Posterior cingulate gyrus (tissue), 11 donors: Measurements from ENCODE around the gene CACNG6.

Source experiments
- DNase-seq, 10 donors: peaks; one replicate each; pipeline versions ENCODE4 v3.0.0 to v3.0.0-alpha.2; 2020 to 2021; ENCODE audit warnings: mixed read lengths in 3 of 10
- intact Hi-C: fragments of 100-400 bp; cut with DNase I; formaldehyde crosslinking; loops from one replicate; pipeline ENCODE4 v1.15.1; 2023

Gene CACNG6

DNA sequence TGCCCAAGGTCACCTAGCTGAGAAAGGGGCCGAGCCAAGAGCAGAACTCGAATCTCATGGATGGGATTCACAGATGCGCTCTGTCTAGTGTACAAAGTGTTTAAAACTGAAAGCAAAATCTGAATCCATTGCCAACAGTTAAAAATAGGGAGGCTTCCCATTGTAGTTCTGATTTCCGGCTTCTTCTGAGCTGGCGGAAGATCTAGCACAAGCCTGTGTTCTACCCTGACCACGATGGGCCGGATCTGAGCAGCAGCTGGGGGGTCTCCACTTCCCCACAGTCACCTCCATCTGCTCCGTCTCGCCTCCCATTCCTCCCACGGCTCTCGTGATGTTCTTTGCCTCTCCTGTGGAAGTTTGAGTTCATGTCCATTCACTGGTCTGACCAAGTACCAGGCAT is 26.3 kb upstream of the CACNG6 start:
- intact Hi-C loops: no loop called here
- peak in 2 of 10 donors; percentile 18 to 42 for DNase-seq

DNA sequence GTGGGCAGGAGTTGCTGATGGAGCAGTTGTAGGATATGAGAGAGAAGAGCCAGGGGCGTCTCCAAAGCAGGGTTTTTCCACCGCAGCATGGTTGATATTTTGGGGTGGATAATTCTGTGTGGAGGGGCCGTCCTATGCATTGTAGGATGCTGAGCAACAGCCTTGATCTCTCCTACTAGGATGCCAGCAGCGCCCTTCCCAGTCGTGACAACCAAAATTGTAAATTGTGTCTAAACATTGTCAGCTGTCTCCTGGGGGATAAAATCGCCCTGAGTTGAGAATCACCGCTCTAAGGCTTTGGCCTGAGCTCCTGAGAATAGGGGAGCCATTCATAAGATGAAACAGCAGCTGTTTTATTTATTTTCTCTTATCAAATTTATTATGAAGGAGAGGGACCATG is 24.5 kb upstream of the CACNG6 start:
- peak in 1 of 10 donors; percentile 67 for DNase-seq
- intact Hi-C loops: no loop called here

DNA sequence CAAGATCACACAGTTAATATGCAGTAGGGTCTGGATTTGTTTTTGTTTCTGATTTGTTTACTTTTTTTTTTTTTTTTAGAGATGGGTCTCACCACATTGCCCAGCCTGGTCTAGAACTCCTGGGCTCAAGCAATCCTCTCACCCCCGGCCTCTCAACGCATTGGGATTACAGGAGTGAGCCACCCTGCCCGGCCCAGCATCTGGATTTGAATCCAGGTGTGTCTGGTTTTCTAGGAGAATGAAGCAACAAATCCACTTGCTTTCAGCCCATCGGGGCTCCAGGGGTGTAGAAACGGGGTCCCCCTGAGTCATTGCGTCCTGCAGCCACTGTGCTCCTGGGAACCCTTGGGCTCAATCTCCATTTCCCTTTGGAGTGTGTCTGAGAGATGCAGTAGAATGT is 22.1 kb upstream of the CACNG6 start:
- intact Hi-C loops: no loop called here
- peak in 2 of 10 donors; percentile 52 for DNase-seq

DNA sequence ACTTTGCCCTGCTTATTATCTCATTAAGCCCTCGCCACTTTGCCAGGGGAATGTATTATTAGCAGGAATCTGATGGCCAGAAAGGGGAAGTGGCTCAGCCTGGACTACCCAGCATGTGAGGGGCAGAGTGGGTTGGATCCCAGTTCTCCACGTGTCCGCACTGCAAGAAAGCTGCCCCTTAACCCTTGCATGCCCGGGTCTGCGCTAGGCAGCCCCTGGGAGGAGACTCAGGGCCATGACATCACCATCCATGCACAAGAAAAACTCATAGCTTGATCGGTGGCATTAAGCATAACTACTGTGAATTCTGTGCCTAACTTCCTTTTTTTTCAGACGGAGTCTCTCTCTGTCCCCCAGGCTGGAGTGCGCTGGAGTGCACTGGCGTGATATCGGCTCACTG is 19.8 kb upstream of the CACNG6 start:
- intact Hi-C loops: no loop called here
- DNase-seq: no peak

DNA sequence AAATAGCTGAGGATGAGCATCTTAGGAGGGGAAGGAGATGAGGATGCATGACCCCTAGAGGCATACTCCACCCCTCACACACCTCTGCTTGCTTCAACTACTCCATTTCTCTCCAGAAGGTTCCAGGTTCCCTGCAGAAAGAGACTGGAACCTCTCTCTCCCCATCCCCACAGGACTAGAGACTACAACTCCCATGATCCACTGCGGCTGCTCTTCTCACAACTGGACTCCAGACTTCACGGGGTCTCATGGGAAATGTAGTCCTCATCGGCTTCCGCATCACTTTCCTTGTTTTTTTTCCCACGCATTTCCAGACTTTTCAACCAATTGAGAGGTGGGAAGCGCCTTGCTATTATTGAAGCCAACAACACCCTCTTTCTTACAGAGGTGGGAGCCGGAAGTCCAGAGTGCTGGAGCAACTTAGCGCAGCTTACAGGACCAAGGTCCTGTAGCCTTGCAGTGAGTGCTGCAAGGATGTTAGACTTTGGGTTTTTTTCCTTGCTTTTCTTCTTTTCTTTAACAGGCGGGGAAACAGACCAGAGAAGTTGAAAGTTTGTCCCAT is 13.9 kb upstream of the CACNG6 start:
- peak; percentile 55 to 96 (median 82) for DNase-seq
- intact Hi-C loops: loop anchor here (1.0 kb wide), 1 partner anchor 69 kb away; no protein-coding TSS in a partner anchor

DNA sequence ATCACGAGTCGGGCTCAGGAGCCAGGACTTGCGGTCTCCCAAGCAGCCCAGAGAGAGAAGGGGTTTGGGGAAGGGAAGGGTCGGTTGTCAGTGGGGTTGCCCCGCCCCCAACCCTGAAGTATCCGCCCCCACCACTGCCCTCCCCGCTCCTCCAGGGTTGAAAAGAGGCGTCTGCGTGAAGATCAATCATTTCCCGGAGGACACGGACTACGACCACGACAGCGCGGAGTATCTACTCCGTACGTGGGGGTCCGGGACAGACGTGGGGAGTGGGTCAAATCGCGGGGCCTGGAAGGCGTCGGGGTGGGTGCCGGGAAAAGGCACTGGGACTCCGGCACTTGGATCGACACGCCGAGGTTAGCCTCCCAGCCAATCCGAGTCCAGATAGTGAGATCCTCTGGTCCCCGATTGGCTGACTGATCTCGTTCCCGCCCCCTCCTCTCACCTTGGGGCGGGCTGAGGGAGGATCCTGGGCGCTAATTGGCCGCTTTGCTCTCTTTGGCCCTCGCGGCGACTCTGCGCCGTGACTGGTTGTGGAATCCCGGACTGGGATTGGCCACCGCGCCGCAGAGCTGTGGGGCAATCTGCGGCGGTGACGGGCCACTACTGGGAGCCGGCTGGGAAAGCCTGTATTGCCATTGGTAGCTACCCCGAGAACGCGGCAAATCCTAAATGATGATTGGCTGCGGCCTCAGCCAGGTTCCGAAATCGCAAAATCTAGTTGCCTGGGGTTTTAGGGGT is 13.3 kb upstream of the CACNG6 start:
- peak; percentile 66 to 99 (median 94) for DNase-seq
- intact Hi-C loops: loop anchor here (1.0 kb wide), 1 partner anchor 70 kb away; no protein-coding TSS in a partner anchor

DNA sequence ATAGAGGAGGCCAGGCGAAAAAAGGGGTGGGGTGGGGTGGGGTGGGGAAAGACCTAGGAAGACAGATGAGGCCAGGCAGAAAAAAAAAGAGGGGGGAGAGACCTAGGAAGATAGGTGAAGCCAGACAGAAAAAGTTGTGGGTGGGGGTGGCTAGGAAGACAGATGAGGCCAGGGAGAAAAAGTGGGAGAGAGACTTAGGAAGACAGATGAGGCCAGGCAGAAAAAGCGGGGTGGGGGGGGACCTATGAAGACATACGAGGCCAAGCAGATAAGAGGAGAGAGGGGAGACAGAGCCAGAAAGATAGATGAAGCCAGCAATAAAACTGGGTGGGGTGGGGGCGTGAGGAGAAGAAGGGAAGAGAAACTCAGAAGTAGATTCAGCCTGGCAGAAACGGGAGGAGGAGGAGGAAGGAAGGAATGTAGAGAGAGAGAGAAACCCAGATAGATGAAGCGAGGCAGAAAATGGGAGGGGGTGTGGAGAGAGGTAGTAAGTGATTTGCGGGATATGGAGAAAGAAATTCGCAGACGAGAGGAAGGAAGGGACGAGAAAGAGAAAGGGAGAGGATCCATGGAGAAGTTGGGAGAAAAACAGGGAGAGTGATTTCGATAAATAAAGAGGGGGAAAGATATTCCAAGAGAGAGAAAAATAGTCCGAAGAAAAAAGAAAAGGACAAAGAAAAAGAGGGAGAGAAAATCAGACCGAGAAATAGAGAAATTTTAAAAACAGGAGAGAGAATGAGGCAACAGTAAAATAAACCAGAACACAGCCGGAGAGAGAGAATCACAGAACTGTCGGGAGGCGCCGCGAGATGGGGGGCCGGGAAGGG is 12.2 kb upstream of the CACNG6 start:
- peak in 2 of 10 donors; percentile 25 to 30 for DNase-seq
- intact Hi-C loops: no loop called here

DNA sequence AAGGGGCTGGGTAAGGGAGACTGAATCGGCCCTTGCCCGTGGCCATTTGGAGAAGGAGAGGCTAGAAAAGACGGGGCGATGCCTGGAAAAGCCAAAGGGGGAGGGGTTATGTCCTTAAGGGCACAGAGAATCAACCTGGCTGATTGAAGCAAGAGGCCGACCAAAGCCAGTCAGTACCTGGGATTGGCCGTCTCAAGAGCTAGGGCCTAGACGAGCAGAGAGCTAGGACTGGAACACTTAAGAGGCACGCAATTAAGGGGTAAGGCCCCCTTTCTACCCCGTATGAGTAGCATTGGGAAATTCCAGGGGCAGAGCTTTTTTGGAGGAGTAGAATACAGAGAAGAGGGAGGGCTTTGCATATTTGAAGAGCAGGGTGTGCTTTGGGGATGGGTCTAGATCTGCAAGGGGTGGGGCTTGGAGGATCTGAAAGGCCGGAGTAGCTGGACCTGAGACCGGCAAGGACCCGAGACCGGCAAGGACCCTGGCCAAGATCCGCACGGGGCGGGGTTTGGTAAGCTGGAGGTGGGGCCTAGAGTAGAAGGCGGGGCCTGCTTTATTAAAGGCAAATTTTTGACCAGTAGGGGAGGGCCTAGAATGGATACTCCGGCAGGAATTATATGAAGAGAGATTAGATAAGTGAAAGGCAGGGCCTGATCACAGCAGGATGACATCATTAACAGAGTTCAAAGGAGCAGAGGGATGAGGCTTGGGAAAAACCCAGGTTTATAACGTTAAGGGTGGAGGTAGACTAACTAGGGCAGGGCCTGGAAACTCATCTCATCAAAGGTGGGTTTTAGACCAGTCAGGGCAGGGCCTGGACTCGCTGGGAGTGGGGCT is 10.7 kb upstream of the CACNG6 start:
- DNase-seq: peak in 4 of 10 donors; percentile 47 to 91 (median 72)
- intact Hi-C loops: loop anchor here (10.0 kb wide), 1 partner anchor 124 kb away; the partner anchor contains the start of genes NDUFA3 and OSCAR

DNA sequence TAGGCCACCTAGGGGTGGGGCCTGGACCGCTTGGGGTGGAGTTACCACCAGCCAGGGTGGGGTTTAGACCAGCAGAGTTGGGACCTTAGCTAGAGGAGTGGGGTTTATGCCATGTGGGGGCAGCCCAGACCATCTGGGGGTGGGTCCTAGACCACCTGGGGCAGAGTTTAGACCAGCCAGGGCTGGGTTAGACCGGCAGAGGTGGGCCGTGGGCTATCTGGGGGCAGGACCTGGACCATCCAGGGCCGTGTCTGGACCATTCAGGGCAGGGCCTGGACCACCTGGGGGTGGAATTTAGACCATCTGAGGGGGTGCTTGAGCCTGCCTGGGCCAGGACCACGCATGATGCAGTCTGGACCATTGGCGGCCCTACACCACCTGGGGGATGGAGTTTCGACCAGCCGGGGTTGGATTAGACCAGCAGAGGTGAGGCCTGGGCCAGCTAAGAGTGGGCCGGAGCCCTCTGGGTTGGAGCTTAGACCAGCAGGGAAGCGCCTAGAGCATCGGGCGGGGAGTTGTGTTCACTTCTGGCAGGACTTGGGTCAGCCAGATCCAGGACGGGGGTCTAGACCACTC is 10.0 kb upstream of the CACNG6 start:
- intact Hi-C loops: loop anchor here (10.0 kb wide), 1 partner anchor 123 kb away; the partner anchor contains the start of genes NDUFA3 and OSCAR

DNA sequence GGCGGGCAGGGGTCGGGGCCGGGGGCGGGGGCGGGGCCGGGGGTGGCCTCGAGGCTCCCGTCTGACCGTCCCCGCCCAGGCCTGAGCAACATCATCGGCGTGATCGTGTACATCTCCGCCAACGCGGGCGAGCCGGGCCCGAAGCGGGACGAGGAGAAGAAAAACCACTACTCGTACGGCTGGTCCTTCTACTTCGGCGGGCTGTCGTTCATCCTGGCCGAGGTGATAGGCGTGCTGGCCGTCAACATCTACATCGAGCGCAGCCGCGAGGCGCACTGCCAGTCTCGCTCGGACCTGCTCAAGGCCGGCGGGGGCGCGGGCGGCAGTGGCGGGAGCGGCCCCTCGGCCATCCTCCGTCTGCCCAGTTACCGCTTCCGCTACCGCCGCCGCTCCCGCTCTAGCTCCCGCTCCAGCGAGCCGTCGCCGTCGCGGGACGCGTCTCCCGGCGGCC is 9.4 kb upstream of the CACNG6 start:
- DNase-seq: peak in 2 of 10 donors; percentile 70 to 87
- intact Hi-C loops: loop anchor here (10.0 kb wide), 1 partner anchor 123 kb away; the partner anchor contains the start of genes NDUFA3 and OSCAR

More for the DNA sequence above, 10.0 kb upstream of the CACNG6 start:
- no peak for DNase-seq

DNA sequence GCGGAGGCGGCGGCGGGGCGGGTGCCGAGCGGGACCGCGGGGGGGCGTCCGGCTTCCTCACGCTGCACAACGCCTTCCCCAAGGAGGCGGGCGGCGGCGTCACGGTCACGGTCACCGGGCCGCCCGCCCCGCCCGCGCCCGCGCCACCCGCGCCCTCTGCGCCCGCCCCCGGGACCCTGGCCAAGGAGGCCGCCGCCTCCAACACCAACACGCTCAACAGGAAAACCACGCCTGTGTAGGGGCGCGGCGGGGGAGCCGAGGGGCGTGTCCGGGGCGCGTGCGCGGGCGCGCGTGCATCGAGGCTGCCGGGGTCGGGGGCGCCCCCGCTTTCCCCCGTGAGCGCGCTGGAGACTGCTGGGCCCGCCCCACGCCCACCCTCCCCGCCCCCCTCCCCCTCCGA is 8.8 kb upstream of the CACNG6 start:
- peak in 1 of 10 donors; percentile 64 for DNase-seq
- intact Hi-C loops: loop anchor here (10.0 kb wide), 1 partner anchor 122 kb away; the partner anchor contains the start of genes NDUFA3 and OSCAR

DNA sequence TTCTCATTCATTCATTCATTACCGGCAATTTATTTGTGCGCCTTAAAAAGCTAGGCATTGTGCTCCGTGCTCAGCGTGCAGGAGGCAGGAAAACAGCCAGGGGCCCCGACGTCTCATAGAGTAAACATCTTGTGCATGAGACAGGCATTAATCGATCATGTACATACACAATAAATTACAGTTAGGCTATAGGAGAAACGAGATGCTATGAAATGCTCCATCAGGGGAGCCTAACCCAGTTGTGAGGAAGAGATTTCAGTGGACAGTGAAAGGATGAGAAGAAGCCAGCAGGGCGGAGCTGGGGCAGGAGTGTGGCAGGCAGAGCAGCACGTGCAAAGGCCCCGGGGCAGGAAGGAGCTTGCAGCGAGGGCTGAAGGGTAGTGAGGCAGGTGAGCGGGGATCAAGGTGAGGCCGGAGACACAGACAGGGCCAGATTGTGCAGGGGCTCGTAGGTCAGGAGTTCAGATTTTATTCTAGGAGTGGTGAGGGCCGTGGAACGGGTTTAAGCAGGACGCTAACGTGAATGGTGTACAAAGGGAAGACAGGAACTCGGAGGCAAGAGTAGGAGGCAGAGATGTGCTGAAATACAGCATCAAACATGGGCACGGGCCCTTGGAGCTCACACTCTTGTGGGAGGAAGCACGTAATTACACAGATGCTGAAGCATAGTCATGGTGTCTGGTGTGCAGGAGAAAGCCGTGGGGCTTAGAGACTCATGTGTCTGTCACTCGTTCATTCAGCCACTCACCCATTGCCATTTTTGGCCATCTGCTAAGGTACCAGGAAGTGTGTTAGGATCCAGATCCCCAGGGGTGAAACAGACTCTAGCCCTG is 7.8 kb upstream of the CACNG6 start:
- intact Hi-C loops: loop anchor here (10.0 kb wide), 1 partner anchor 121 kb away; the partner anchor contains the start of genes NDUFA3 and OSCAR
- DNase-seq: peak in 2 of 10 donors; percentile 64 to 80

DNA sequence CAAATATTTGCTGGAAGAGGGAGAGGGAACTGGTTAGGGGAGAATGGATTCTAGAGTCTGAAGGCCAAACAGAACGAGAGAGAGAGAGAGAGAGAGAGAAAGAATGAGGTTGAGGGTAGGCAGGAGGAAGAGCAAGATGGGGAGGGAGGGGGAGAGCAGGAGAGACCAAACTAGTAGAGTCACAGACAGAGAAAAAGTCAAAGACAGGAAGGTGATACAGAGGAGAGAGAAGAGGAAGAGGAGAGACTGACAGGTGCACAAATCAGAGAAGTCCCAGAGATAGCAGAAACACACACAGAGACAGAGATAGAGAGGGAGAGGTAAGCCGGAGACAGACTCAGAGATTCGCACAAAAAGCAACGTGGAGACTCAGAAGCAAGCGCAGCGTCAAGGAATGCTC is 5.6 kb upstream of the CACNG6 start:
- DNase-seq: no peak
- intact Hi-C loops: loop anchor here (10.0 kb wide), 1 partner anchor 119 kb away; the partner anchor contains the start of genes NDUFA3 and OSCAR

DNA sequence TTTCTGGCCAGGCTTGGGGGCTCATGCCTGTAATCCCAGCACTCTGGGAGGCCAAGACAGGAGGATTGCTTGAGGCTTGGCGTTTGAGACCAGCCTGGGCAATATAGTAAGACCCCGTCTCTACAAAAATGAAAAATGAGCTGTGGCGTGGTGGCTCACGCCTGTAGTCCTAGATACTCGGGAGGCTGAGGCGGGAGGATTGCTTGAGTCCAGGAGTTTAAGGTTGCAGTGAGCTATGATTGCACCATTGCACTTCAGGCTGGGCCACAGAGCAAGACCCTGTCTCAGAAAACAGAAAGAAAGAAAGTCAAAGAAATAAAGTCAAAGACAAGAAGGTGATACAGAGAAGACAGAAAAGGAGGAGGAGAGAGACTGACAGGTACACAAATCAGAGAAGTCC is 2.5 kb upstream of the CACNG6 start:
- intact Hi-C loops: loop anchor here (10.0 kb wide), 1 partner anchor 116 kb away; the partner anchor contains the start of genes NDUFA3 and OSCAR
- no peak for DNase-seq

DNA sequence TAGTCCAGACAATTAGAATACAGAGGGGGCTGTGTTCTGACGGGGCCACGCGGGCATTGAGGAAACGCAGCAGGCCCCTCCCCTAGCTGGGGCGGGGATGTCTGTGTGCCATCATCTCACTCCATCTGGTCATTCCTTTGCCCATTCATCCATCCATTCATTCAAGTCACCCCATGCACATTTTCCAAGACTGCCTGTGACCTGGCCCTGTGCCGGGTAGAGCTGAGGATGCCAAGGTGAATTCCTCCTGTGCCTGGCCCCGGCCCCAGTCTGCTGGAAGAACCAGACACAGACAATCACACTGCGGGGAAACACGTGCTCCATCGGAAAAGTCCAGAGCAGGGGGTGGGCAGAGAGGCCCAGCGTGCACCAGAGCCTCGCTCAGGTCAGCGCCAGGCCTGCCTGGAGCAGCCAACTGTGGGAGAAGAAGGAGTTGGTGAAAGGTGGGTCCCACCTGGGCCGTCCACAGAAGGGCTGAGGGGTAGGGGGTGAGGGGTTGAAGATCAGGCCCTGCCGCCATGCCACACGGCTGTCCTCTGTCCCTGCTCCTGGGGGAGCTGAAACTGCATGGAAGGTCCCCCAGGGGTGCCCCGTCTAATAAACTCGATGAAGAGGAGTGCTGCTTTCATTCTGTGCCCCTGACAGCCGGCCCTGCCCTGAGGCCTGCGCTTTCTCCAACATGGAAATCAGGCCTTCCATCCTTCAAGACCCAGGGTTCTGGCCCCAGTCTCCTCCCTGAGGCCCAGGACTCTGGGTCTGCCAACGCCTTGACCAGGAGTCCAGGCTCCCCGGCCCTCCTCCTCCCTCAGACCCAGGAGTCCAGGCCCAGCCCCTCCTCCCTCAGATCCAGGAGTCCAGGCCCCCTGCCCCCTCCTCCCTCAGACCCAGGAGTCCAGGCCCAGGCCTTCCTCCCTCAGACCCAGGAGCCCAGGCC is 1.6 kb upstream of the CACNG6 start:
- no peak for DNase-seq
- intact Hi-C loops: loop anchor here (10.0 kb wide), 1 partner anchor 115 kb away; the partner anchor contains the start of genes NDUFA3 and OSCAR

DNA sequence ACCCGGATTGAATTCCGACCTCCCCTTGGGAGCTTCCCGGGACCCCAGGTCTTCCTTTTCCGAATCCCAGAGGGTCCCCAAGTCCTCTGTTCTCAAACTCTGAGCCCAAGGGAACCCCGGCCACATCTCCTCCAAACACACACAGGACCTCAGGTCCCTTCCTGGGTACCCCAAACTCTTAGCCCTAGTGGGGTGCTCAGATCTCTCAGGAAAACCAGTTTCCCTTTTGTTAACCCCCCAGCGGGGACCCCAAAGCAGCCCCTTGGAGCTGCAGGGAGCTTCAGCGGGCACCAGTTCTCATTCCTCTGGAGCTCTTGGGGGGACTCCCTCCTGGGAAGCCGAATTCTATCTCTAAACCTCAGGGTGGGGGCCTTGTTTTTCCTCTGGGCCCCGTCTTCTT is 774 bp downstream of the CACNG6 start:
- intact Hi-C loops: no loop called here

DNA sequence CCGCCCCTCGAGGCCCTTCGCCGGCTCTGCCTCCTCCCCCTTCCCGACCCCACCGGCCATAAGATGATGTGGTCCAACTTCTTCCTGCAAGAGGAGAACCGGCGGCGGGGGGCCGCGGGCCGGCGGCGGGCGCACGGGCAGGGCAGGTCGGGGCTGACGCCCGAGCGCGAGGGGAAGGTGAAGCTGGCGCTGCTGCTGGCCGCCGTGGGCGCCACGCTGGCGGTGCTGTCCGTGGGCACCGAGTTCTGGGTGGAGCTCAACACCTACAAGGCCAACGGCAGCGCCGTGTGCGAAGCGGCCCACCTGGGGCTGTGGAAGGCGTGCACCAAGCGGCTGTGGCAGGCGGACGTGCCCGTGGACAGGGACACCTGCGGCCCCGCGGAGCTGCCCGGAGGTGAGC is 1.4 kb downstream of the CACNG6 start:
- intact Hi-C loops: no loop called here
- DNase-seq: no peak

More for the DNA sequence above, 774 bp downstream of the CACNG6 start:
- no peak for DNase-seq
